GM04503 (cell line): Measurements from ENCODE around the gene ZDBF2.
"Not testable (repeated sequence)": the region's sequence is repeated elsewhere in the genome, so short reads cannot be mapped to it uniquely, and the experiment has no call there.

ENCODE experiments used
- DNase-seq: peaks from one replicate; pipeline ENCODE4 v3.0.0-alpha.2; 2012; ENCODE audit warnings: low read depth

Gene ZDBF2

DNA sequence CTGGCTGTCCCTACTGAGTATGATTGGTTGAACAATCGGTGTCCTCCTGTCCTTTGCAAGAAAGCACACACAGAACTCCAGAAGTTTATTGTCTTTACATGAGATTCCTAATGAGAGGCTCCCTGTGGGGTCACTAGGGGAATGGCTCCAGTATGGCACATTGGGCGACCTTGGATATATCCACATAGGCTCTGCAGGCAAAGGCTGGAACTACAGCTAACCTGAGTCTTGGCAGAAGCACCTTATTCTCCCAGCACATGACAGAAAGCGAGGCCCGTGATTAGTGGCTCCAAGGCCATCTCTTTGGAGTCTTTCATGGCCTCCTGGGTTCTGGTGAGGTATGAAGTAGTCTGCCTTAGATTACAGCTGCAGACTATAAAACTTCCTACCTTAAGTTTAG lies 49.0 kb downstream of the ZDBF2 start:
- DNase-seq: no peak

DNA sequence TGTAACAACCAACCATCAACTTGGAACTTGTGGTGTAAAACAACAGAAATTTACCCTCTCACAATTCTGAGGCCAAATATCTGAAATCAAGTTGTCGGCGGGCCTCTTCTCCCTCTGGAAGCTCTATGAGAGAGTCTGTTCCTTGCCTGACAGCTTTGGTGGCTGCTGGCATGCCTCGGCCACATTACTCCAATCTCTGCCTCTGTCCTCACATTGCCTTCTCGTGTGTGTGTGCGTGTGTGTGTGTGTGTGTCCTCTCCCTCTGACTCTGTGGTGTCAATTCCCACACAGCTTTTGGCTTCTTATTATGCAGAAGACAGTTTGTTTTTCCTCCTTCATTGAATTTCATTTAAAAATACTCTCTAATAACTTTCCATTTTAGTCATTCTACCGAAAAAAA lies 50.4 kb downstream of the ZDBF2 start:
- no peak for DNase-seq

DNA sequence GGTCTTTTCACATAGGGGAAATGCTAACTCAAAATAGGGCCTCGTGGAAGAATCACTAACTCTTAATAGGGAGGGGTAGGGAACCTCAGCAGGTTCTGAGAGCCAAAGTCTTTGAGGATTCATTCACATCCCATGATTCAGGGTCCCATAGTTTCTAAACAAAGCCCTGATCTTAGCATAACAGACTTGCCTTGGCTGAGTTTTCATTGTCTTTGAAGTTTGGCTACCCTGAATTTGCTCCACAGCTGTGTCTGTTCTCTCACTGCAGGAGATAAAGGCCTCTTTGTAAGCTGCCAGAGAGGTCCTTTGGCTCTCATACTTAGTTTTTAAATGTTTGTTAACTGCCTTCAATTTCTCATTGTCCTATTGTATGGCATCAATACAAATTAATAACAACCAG lies 54.5 kb downstream of the ZDBF2 start:
- DNase-seq: no peak

DNA sequence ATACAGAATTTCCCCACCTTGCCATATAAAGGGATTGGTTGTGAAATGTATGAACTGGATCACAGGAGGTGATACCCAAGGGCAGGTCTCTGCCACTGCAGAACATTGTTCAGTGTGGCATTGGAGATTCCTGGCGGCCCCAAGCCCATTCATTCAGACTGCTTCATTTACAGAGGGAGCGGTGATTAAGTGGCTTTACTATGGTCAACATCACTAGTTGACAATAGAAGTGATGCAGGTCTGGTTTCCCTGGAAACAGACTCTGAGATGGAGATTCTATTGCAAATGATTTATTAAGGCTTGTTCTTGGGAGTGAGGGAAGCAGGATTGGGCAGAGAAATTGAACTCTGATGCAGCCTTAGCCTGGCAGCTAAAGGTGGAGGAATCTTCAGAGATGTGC lies 62.4 kb downstream of the ZDBF2 start:
- DNase-seq: no peak

DNA sequence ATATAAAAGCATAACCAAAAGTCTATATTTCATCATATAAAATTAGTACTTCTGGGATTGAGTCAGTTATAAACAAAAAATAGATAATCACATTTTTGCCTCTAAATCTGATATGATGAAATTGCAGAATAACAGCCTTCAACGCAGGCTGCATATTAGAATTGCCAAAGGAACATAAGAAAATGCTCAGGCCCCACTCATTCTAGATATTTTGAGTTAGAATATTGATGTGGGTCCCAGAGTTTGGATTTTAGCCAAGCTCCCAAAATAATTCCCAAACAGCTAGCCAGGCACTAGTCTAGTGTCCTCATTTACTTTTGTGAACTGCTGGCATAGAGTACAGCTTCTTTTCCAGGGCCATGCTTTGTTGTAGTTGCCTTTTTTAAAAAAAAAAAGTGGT lies 63.5 kb downstream of the ZDBF2 start:
- no peak for DNase-seq

DNA sequence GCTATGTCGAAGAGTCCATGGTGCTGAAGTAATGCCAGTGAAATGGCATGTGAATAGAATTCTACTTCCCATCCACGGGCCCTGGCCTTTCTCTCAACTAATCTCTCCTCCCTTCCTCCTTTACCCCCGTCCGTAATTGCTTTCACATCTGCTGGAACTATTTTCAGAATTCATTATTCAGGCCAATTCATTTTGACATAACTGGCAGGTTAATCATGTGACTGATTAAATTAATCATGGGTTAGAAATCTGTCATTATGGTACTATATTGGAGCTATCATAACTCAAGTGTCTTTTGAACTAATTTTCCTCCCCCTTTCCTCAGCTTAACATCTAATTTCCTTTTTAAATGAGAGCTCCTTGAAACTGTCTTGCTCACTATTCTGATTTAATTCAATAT lies 66.9 kb downstream of the ZDBF2 start:
- no peak for DNase-seq

DNA sequence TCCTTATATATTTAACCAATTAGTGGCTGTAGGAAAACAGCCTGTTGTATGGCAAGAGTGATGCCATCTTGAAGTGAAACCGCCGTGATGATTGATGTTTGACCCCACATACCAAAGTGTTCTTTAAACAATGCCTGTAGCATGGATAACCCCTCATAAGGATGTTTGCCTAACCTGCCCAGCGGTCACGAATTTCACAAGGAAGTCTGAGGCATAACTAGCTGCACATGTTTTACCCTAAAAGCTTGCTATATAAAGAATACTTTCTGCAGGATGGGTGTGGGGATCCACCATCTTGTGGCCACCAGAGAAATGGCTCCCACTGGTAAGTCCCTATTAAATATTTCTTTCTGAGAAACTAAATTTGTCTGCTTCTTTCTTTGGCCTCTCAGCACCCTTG lies 68.7 kb downstream of the ZDBF2 start:
- DNase-seq: no peak

DNA sequence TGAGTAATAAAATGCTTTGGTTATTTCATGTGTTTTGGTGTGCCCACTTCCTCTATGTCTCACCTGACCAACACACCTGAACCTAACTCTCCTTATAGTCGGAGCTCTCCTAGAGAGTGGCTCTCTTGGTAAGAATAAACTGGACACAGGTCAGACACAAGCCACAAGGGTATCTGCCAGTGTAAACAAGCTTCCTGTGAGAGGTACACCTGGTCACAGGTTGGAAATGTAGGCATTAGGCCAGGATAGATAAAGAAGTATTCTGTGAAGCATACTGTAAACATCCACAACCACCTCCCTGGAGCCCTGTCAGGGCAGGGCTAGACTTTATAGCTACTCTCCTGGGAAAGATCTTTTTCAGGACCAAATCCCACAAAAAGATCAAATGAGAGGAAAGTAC lies 69.4 kb downstream of the ZDBF2 start:
- DNase-seq: no peak

DNA sequence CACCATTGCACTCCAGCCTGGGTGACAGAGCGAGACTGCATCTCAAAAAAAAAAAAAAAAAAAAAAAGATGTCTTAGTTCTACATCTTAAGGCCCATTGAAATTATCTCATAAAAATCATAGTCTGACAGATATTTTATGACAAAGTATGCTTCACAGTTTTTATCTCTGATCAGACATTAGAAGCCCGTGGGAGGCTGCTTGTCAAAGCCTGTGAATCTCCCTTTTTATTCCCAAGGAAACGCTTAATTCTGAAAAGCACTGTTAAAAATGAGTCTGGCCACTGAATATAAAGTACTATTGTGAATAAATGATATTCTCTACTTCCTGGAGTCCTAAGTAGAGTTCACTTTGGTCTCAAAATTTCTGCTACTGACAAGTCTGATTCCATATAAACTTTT lies 71.1 kb downstream of the ZDBF2 start:
- no peak for DNase-seq

DNA sequence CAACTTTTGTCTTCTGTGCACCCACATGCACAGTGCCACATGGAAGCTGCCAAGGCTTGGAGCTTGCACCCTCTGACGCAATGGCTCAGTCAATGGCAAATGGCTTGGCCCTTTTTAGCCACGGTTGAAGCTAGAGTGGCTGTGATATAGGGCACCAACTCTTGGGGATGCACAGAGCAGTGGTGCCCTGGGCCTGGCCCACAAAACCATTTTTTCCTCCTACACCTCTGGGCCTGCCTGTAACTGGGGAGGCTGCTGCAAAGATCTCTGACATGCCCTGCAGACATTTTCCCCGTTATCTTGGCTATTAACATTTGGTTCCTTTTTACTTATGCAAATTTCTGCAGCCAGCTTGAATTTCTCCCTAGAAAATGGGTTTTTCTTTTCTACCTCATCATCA lies 74.9 kb downstream of the ZDBF2 start:
- DNase-seq: no peak

DNA sequence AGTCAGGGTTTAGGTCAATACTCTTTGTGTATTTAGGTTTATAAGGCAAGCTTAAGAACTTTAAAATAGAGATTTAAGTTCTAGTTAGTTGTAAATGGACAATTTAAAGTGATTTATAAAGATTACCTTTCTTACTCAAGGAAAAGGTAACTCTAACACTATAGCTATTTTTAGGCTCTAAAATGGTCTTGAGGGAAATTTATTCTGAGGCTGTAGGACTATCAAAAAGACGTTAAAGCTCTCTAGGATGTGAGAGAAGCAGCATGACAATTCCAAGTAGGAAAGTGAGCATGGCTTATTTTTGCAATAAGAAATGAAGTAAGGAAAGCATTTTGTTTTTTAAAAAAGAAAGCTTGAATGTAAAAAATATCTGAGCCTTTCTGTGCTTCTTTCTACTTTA lies 78.1 kb downstream of the ZDBF2 start:
- DNase-seq: no peak

DNA sequence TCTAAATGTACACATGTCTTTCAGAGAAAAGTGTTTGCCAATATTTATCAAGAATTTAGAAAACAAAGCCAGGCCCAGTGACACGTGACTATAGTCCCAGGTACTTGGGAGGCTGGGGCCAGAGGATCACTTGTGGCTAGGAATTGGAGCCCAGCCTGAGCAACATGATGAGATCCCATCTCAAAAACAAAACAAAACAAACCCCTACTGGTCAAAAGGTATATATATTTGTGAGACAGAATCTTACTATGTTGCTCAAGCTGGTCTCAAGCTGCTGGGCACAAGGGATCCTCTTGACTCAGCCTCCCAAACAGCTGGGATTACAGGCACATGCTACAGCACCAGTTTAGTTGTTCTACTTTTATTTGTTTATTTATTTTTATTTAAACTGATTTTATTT lies 79.2 kb downstream of the ZDBF2 start:
- DNase-seq: no peak

DNA sequence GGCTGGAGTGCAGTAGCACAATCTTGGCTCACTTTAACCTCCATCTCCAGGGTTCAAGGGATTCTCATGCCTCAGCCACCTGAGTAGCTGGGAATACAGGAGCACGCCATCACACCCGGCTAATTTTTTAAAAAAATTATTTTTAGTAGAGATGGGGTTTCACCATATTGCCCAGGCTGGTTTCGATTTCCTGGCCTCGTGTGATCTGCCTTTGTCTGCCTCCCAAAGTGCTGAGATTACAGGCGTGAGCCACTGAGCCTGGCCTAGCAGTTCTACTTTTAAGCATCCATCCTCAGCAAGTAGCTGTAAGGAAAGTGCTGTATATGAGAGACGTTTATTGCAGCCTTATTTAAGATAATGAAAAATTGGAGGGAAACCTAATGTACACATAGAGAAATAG lies 79.7 kb downstream of the ZDBF2 start:
- DNase-seq: no peak

DNA sequence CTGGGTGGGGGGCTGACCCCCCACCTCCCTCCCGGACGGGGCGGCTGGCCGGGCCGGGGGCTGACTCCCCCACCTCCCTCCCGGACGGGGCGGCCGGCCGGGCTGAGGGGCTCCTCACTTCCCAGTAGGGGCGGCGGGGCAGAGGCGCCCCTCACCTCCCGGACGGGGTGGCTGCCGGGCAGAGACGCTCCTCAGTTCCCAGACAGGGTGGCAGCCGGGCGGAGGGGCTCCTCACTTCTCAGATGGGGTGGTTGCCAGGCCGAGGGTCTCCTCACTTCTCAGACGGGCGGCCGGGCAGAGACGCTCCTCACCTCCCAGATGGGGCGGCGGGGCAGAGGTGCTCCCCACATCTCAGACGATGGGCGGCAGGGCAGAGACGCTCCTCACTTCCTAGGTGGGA lies 82.4 kb downstream of the ZDBF2 start:
- DNase-seq: not testable (repeated sequence)

DNA sequence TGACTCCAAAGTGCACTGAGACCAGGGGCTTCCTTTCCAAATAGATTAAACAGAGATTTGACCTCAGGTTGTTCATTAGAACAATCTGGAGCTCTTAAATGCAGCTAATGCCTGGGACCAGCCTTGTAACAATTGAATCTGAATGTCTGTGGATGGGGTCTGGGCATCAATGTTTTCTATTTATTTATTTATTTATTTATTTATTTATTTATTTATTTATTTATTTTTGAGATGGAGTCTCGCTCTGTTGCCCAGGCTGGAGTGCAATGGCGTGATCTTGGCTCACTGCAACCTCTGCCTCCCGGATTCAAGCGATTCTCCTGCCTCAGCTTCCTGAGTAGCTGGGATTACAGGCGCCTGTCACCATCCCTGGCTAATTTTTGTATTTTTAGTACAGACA lies 86.4 kb downstream of the ZDBF2 start:
- not testable (repeated sequence) for DNase-seq

DNA sequence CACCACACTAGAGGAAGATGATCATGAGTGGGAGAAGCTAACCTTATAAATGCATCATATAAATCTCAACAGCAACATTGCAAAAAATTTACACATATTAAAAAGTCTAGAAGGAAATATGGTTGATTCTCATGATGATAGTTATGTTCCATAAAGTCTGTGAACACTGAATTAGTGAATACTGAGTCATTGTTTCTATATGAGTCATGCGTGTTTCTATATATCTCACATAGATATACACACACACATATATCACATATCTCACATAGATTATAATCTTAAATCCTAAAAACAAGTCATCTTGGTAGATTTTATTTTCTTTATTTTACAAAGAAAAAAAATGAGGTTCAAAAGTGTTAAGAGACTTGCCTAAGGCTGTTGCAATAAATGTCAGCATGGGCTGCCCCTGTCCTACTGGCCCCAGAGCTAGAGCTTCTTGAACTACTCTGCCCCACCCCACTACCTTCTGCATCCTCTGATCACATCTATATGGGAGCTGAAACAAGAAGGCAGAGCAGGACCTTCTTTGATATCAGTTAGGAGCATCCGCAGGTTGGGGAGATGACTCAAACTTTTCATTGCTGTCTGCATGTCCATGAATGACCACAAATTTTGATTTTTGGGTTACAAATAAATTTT lies 87.1 kb downstream of the ZDBF2 start:
- DNase-seq: no peak
